ENCODE results near the gene PGF. TPM values are rescaled to one million over a fixed set of nuclear protein-coding genes. Genes with fewer than 3 reads are reported as not detected.

Gene PGF
- total RNA-seq, 1 experiment from 2014 or later, result 9.1 TPM

- Histone ChIP-seq H3K9me3 (no peaks in the 10 kb centered on the region), H3K36me3 (ENCODE audit: control insufficient read depth, insufficient read depth, low read length) (no peaks in the 10 kb centered on the region), H3K27me3 (replicated peaks; ENCODE audit: control insufficient read depth, insufficient read depth, low read length) (no peaks in the 10 kb centered on the region), H3K4me1 (no peaks in the 10 kb centered on the region), H3K4me3 (ENCODE audit: low read depth, low read length) (no peak overlapping the region)
- ChIA-PET CTCF (interaction anchor here (0.8 to 4.8 kb wide), 3 partner anchors 15 to 47 kb away, joined by 3 to 122 read pairs (median 6); partner anchors contain the start of gene RPS6KL1), POLR2A (no interaction called here)
- H3K27ac Mint-ChIP-seq (ENCODE audit: unreplicated experiment), result no peak overlapping the region
- H3K4me1 Mint-ChIP-seq (ENCODE audit: low read depth, unreplicated experiment), result no peaks in the 10 kb centered on the region
- H3K27me3 Mint-ChIP-seq (ENCODE audit: insufficient read depth, unreplicated experiment), result no peaks in the 10 kb centered on the region
- no peak for DNase-seq
- no peaks in the 10 kb centered on the region for H3K9me3 Mint-ChIP-seq (ENCODE audit: unreplicated experiment)
- intact Hi-C loops (cut with micrococcal nuclease; ENCODE audit: unreplicated experiment), result no loop called here
- no TSS peak for BruUV-seq (replicated peaks)
- H3K36me3 Mint-ChIP-seq (ENCODE audit: insufficient read depth, unreplicated experiment), result peaks cover 12% of the 10 kb centered on the region
- TF ChIP-seq CTCF (IDR thresholded peaks at IDR 0.05; ENCODE audit: insufficient read depth in 1 of 2, low read depth in 1 of 2, low read length in 1 of 2, severe bottlenecking in 1 of 2, unreplicated experiment in 1 of 2), result no peak
- no peak overlapping the region for H3K4me3 Mint-ChIP-seq (ENCODE audit: unreplicated experiment)
Measured at GRCh38 chr14:74907744-74908143, 47.7 kb downstream of the PGF start.

GRCh38 chr14:74906925-74907521 lies 48.4 kb downstream of the PGF start:
- no peaks in the 10 kb centered on the region for H3K4me1 ChIP-seq
- no peaks in the 10 kb centered on the region for H3K9me3 Mint-ChIP-seq (ENCODE audit: unreplicated experiment)
- H3K36me3 Mint-ChIP-seq (ENCODE audit: insufficient read depth, unreplicated experiment), result peaks cover 19% of the 10 kb centered on the region
- H3K4me3 Mint-ChIP-seq (ENCODE audit: unreplicated experiment), result no peak overlapping the region
- intact Hi-C loops (cut with micrococcal nuclease; ENCODE audit: unreplicated experiment), result no loop called here
- BruUV-seq (replicated peaks), result no TSS peak
- H3K36me3 ChIP-seq (ENCODE audit: control insufficient read depth, insufficient read depth, low read length), result no peaks in the 10 kb centered on the region
- no peaks in the 10 kb centered on the region for H3K27me3 ChIP-seq (replicated peaks; ENCODE audit: control insufficient read depth, insufficient read depth, low read length)
- no peak overlapping the region for H3K4me3 ChIP-seq (ENCODE audit: low read depth, low read length)
- no peak for TF ChIP-seq CTCF (IDR thresholded peaks at IDR 0.05; ENCODE audit: insufficient read depth in 1 of 2, low read depth in 1 of 2, low read length in 1 of 2, severe bottlenecking in 1 of 2, unreplicated experiment in 1 of 2)
- POLR2A ChIA-PET, result no interaction called here
- H3K27ac Mint-ChIP-seq (ENCODE audit: unreplicated experiment), result no peak overlapping the region
- CTCF ChIA-PET, result interaction anchor here (0.8 to 4.8 kb wide), 3 partner anchors 16 to 46 kb away, joined by 3 to 122 read pairs (median 48); partner anchors contain the start of gene RPS6KL1
- no peak for DNase-seq
- H3K4me1 Mint-ChIP-seq (ENCODE audit: low read depth, unreplicated experiment), result no peaks in the 10 kb centered on the region
- no peaks in the 10 kb centered on the region for H3K9me3 ChIP-seq
- H3K27me3 Mint-ChIP-seq (ENCODE audit: insufficient read depth, unreplicated experiment), result no peaks in the 10 kb centered on the region

- no peak overlapping the region for H3K27ac Mint-ChIP-seq (ENCODE audit: unreplicated experiment)
- BruUV-seq (replicated peaks), result no TSS peak
- H3K36me3 Mint-ChIP-seq (ENCODE audit: insufficient read depth, unreplicated experiment), result peaks cover 32% of the 10 kb centered on the region
- Histone ChIP-seq H3K4me1 (no peaks in the 10 kb centered on the region), H3K27me3 (replicated peaks; ENCODE audit: control insufficient read depth, insufficient read depth, low read length) (no peaks in the 10 kb centered on the region), H3K9me3 (no peaks in the 10 kb centered on the region), H3K4me3 (ENCODE audit: low read depth, low read length) (no peak overlapping the region), H3K36me3 (ENCODE audit: control insufficient read depth, insufficient read depth, low read length) (peaks cover under 1% of the 10 kb centered on the region; the same call in 1 of the 2 replicates)
- intact Hi-C loops (cut with micrococcal nuclease; ENCODE audit: unreplicated experiment), result loop anchor here (1.0 kb wide), 2 partner anchors 24 to 44 kb away; partner anchors contain the start of gene DLST
- no peaks in the 10 kb centered on the region for H3K9me3 Mint-ChIP-seq (ENCODE audit: unreplicated experiment)
- peak; percentile 92 to 95 for TF ChIP-seq CTCF (IDR thresholded peaks at IDR 0.05; ENCODE audit: insufficient read depth in 1 of 2, low read depth in 1 of 2, low read length in 1 of 2, severe bottlenecking in 1 of 2, unreplicated experiment in 1 of 2)
- peak; percentile 69 to 83 for DNase-seq
- no peaks in the 10 kb centered on the region for H3K27me3 Mint-ChIP-seq (ENCODE audit: insufficient read depth, unreplicated experiment)
- H3K4me3 Mint-ChIP-seq (ENCODE audit: unreplicated experiment), result no peak overlapping the region
- ChIA-PET CTCF (interaction anchor here (0.6 to 4.8 kb wide), 17 partner anchors 9 to 297 kb away, joined by 3 to 122 read pairs (median 4); partner anchors contain the start of genes ACYP1, PROX2, RPS6KL1 and ZC2HC1C), POLR2A (interaction anchor here (1.1 kb wide), 1 partner anchor 18 kb away, joined by 4 read pairs; the partner anchor contains the start of gene RPS6KL1)
- no peaks in the 10 kb centered on the region for H3K4me1 Mint-ChIP-seq (ENCODE audit: low read depth, unreplicated experiment)
Measured at GRCh38 chr14:74905595-74906142, 49.7 kb downstream of the PGF start.
